ENCODE measurements around the gene UNC5B.

DNA sequence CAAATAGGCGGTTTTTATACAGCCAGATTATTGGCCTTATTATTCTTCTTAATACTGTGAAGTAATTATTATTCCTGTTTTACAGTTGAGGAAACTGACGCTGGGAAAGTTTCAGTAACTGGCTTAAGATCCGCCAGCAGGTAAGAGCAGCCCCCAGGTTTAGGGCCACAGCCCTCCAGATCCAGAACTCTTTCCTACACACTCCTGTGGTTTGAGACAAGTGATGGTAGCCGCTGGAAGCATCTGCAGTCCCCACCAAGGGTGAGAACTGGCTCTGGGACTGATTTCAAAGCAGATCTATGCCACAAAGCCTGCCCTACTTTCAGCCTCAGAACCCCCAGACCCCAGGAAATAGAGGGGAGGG lies 3.0 kb upstream of the UNC5B start:
- TF ChIP-seq EZH2 (IDR thresholded peaks at IDR 0.05; ENCODE audit: low read length): no peak
- TF ChIP-seq, protein P1, sequence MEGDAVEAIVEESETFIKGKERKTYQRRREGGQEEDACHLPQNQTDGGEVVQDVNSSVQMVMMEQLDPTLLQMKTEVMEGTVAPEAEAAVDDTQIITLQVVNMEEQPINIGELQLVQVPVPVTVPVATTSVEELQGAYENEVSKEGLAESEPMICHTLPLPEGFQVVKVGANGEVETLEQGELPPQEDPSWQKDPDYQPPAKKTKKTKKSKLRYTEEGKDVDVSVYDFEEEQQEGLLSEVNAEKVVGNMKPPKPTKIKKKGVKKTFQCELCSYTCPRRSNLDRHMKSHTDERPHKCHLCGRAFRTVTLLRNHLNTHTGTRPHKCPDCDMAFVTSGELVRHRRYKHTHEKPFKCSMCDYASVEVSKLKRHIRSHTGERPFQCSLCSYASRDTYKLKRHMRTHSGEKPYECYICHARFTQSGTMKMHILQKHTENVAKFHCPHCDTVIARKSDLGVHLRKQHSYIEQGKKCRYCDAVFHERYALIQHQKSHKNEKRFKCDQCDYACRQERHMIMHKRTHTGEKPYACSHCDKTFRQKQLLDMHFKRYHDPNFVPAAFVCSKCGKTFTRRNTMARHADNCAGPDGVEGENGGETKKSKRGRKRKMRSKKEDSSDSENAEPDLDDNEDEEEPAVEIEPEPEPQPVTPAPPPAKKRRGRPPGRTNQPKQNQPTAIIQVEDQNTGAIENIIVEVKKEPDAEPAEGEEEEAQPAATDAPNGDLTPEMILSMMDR (optimal IDR thresholded peaks at IDR 0.05 in 1 of 3, IDR thresholded peaks at IDR 0.05 in 1 of 3, conservative IDR thresholded peaks at IDR 0.05 in 1 of 3; ENCODE audit: extremely low read depth in 1 of 3, insufficient read depth in 2 of 3, low read length in 3 of 3): no peak
